Measurements from ENCODE around the gene FAM193A.
"Not testable (repeated sequence)": the region's sequence is repeated elsewhere in the genome, so short reads cannot be mapped to it uniquely, and the experiment has no call there.

The FAM193A gene

DNA sequence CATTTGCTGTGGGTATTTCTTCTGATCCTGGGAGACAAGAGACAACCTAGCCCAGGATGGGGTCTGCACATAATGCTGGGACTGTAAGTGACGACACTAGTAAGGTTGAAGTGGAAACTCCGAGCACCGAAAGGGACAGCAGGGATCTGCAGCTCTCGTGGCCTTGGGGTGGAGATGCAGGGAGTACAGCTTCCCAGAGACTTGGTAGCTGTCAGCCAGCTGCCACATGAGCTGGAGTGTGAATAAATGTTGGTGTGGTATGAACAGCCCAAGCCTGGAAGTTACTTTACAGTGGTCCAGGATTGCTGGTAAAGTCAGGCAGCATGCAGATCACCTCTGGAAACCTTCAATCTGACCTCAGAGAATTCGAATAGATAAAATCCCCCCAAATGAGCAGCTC, 97.6 kb downstream of the FAM193A start:
- H3K9ac ChIP-seq (ENCODE audit: low read length), result no peak overlapping the region
- no peaks in the 10 kb centered on the region for H3K27me3 ChIP-seq (ENCODE audit: low read length)
- H3F3A ChIP-seq (ENCODE audit: insufficient read depth), result no peaks in the 10 kb centered on the region
- TF ChIP-seq, protein P1, sequence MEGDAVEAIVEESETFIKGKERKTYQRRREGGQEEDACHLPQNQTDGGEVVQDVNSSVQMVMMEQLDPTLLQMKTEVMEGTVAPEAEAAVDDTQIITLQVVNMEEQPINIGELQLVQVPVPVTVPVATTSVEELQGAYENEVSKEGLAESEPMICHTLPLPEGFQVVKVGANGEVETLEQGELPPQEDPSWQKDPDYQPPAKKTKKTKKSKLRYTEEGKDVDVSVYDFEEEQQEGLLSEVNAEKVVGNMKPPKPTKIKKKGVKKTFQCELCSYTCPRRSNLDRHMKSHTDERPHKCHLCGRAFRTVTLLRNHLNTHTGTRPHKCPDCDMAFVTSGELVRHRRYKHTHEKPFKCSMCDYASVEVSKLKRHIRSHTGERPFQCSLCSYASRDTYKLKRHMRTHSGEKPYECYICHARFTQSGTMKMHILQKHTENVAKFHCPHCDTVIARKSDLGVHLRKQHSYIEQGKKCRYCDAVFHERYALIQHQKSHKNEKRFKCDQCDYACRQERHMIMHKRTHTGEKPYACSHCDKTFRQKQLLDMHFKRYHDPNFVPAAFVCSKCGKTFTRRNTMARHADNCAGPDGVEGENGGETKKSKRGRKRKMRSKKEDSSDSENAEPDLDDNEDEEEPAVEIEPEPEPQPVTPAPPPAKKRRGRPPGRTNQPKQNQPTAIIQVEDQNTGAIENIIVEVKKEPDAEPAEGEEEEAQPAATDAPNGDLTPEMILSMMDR (IDR thresholded peaks at IDR 0.05; ENCODE audit: insufficient read depth, low read length, poor library complexity, severe bottlenecking), result no peak
- TF ChIP-seq EZH2phosphoT487 (conservative IDR thresholded peaks at IDR 0.05; ENCODE audit: low read length), result no peak
- H3K36me3 ChIP-seq (ENCODE audit: low read length), result peaks cover 7% of the 10 kb centered on the region; the same call in 1 of the 2 replicates
- H4K20me1 ChIP-seq (ENCODE audit: low read depth, low read length), result no peaks in the 10 kb centered on the region
- H3K4me3 ChIP-seq (ENCODE audit: insufficient read depth, low read length, poor library complexity, severe bottlenecking), result no peak overlapping the region
- no peaks in the 10 kb centered on the region for H3K9me2 ChIP-seq (replicated peaks; ENCODE audit: insufficient read depth, low read length)
- H3K9me3 ChIP-seq (ENCODE audit: insufficient read depth, low read length), result no peaks in the 10 kb centered on the region
- H3K27ac ChIP-seq (ENCODE audit: low read depth, low read length), result no peak overlapping the region
- no peaks in the 10 kb centered on the region for H3K79me2 ChIP-seq (ENCODE audit: insufficient read depth, low read length)
- H3K4me2 ChIP-seq (ENCODE audit: low read depth, low read length, poor library complexity, severe bottlenecking), result no peak overlapping the region
- H2AFZ ChIP-seq (ENCODE audit: low read depth, low read length, severe bottlenecking), result no peak overlapping the region

DNA sequence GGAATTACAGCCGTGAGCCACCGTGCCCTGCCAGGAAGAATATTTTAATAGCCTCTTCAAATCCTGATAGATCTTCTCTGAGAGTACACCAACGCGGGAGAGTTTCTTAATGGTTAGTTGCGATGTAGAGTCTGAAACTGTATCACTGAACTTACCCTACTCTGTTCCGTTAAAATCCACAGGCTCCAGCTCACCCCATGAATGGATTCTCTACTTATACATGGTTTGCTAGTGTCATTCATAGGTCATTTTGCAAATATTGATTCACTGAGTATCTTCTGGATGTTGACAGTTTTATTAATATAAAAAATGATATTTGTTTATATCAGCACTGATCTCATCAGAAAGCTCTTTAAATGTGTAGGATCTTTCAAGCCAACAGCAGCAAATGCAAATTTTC, 99.9 kb downstream of the FAM193A start:
- Histone ChIP-seq H3K9me3 (ENCODE audit: insufficient read depth, low read length) (no peaks in the 10 kb centered on the region), H3K27me3 (ENCODE audit: low read length) (no peaks in the 10 kb centered on the region), H3F3A (ENCODE audit: insufficient read depth) (no peaks in the 10 kb centered on the region), H3K4me2 (ENCODE audit: low read depth, low read length, poor library complexity, severe bottlenecking) (no peak overlapping the region), H2AFZ (ENCODE audit: low read depth, low read length, severe bottlenecking) (no peak overlapping the region), H3K36me3 (ENCODE audit: low read length) (peaks cover 4% of the 10 kb centered on the region; the same call in 1 of the 2 replicates), H3K9me2 (replicated peaks; ENCODE audit: insufficient read depth, low read length) (no peaks in the 10 kb centered on the region), H4K20me1 (ENCODE audit: low read depth, low read length) (no peaks in the 10 kb centered on the region), H3K4me3 (ENCODE audit: insufficient read depth, low read length, poor library complexity, severe bottlenecking) (no peak overlapping the region), H3K79me2 (ENCODE audit: insufficient read depth, low read length) (no peaks in the 10 kb centered on the region), H3K27ac (ENCODE audit: low read depth, low read length) (no peak overlapping the region), H3K9ac (ENCODE audit: low read length) (no peak overlapping the region)
- no peak for TF ChIP-seq EZH2phosphoT487 (conservative IDR thresholded peaks at IDR 0.05; ENCODE audit: low read length)
- TF ChIP-seq, protein P1 (IDR thresholded peaks at IDR 0.05; ENCODE audit: insufficient read depth, low read length, poor library complexity, severe bottlenecking), result no peak

DNA sequence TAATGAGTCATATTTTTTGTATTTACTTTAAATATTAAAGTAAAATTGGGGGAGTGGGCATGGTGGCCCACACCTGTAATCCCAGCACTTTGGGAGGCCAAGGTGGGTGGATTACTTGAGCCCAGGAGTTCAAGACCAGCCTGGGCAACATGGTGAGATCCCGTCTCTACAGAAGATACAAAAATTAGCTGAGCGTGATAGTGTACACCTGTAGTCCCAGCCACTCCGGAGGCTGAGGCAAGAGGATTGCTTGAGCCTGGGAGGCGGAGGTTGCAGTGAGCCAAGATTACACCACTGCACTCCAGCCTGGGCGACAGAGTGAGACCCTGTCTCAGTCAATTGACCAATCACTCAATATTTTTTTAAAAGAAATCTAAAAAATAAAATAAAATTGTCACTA, 100.5 kb downstream of the FAM193A start:
- not testable (repeated sequence) for H3K27me3 ChIP-seq (ENCODE audit: low read length); H3K79me2 ChIP-seq (ENCODE audit: insufficient read depth, low read length); H2AFZ ChIP-seq (ENCODE audit: low read depth, low read length, severe bottlenecking); H3K36me3 ChIP-seq (ENCODE audit: low read length); H3K4me3 ChIP-seq (ENCODE audit: insufficient read depth, low read length, poor library complexity, severe bottlenecking); H3F3A ChIP-seq (ENCODE audit: insufficient read depth); H3K9me3 ChIP-seq (ENCODE audit: insufficient read depth, low read length); H4K20me1 ChIP-seq (ENCODE audit: low read depth, low read length); H3K9ac ChIP-seq (ENCODE audit: low read length); H3K4me2 ChIP-seq (ENCODE audit: low read depth, low read length, poor library complexity, severe bottlenecking); H3K9me2 ChIP-seq (replicated peaks; ENCODE audit: insufficient read depth, low read length); H3K27ac ChIP-seq (ENCODE audit: low read depth, low read length)

GRCh38 chr4:2637956-2638552, 101.6 kb downstream of the FAM193A start:
- no peak overlapping the region for H3K9ac ChIP-seq (ENCODE audit: low read length)
- no peaks in the 10 kb centered on the region for H3K27me3 ChIP-seq (ENCODE audit: low read length)
- no peak overlapping the region for H2AFZ ChIP-seq (ENCODE audit: low read depth, low read length, severe bottlenecking)
- H4K20me1 ChIP-seq (ENCODE audit: low read depth, low read length), result no peaks in the 10 kb centered on the region
- TF ChIP-seq, protein P1 (IDR thresholded peaks at IDR 0.05; ENCODE audit: insufficient read depth, low read length, poor library complexity, severe bottlenecking), result no peak
- TF ChIP-seq EZH2phosphoT487 (conservative IDR thresholded peaks at IDR 0.05; ENCODE audit: low read length), result no peak
- no peaks in the 10 kb centered on the region for H3K9me2 ChIP-seq (replicated peaks; ENCODE audit: insufficient read depth, low read length)
- no peak overlapping the region for H3K27ac ChIP-seq (ENCODE audit: low read depth, low read length)
- H3K4me3 ChIP-seq (ENCODE audit: insufficient read depth, low read length, poor library complexity, severe bottlenecking), result no peak overlapping the region
- H3K79me2 ChIP-seq (ENCODE audit: insufficient read depth, low read length), result no peaks in the 10 kb centered on the region
- no peak overlapping the region for H3K4me2 ChIP-seq (ENCODE audit: low read depth, low read length, poor library complexity, severe bottlenecking)
- H3K36me3 ChIP-seq (ENCODE audit: low read length), result peaks cover 4% of the 10 kb centered on the region; the same call in 1 of the 2 replicates
- H3F3A ChIP-seq (ENCODE audit: insufficient read depth), result no peaks in the 10 kb centered on the region
- no peaks in the 10 kb centered on the region for H3K9me3 ChIP-seq (ENCODE audit: insufficient read depth, low read length)

Data from SU-DHL-6 (cell line).